ENCODE data around the gene SYNGAP1.

GRCh38 chr6:33415831-33416230 lies 4.0 kb upstream of the SYNGAP1 start:
- TF ChIP-seq REST (IDR thresholded peaks at IDR 0.05; ENCODE audit: borderline replicate concordance): no peak
- TF ChIP-seq CTCF (IDR thresholded peaks at IDR 0.05; ENCODE audit: poor library complexity, severe bottlenecking): no peak
- no peak for TF ChIP-seq EZH2 (IDR thresholded peaks at IDR 0.05; ENCODE audit: borderline replicate concordance, insufficient read depth, low read length, poor library complexity, severe bottlenecking)
- TF ChIP-seq RAD21 (conservative IDR thresholded peaks at IDR 0.05): no peak

Data from neural cell (in vitro differentiated cells).